ENCODE results near the gene SSBP2. TPM values are rescaled to one million over a fixed set of nuclear protein-coding genes. Genes with fewer than 3 reads are reported as not detected.

The SSBP2 gene
- total and polyA plus RNA-seq, 2 donors (not counting 3 experiments of a cell fraction or from before 2014, with no cell fraction given): 9.6 to 11.5 TPM

GRCh38 chr5:81606150-81606549 lies 144.7 kb downstream of the SSBP2 start:
- Histone ChIP-seq H2AFZ (ENCODE audit: low read depth, low read length) (no peak overlapping the region), H3K9ac (replicated peaks; ENCODE audit: extremely low read depth, insufficient read depth, low read length) (no peak overlapping the region), H3K4me1 (ENCODE audit: control insufficient read depth, extremely low read depth, insufficient read depth, low read length) (peaks cover 16% of the 10 kb centered on the region), H4K20me1 (replicated peaks; ENCODE audit: control insufficient read depth, extremely low read depth, insufficient read depth, low read length) (no peaks in the 10 kb centered on the region), H3K9me3 (replicated peaks; ENCODE audit: control insufficient read depth, insufficient read depth, low read length) (no peaks in the 10 kb centered on the region), H3K79me2 (ENCODE audit: control insufficient read depth, insufficient read depth, low read length) (no peaks in the 10 kb centered on the region), H3K36me3 (ENCODE audit: control insufficient read depth in 2 of 2, extremely low read depth in 1 of 2, insufficient read depth in 2 of 2, low read length in 2 of 2) (no peaks in the 10 kb centered on the region), H3K4me3 (replicated peaks in 1 of 3; ENCODE audit: insufficient read depth in 1 of 3, low read depth in 1 of 3, low read length in 3 of 3) (no peak overlapping the region), H3K27me3 (ENCODE audit: control insufficient read depth in 2 of 2, insufficient read depth in 2 of 2, low read length in 2 of 2) (no peaks in the 10 kb centered on the region), H3K4me2 (ENCODE audit: insufficient read depth, low read length) (no peak overlapping the region), H3K27ac (ENCODE audit: insufficient read depth, low read depth, low read length) (no peak overlapping the region), H3K9me1 (replicated peaks; ENCODE audit: control insufficient read depth, extremely low read depth, insufficient read depth, low read length) (no peaks in the 10 kb centered on the region)
- FAIRE-seq (no peak), DNase-seq (ENCODE audit: low read depth, low spot score) (no peak)
- TF ChIP-seq FOS (IDR thresholded peaks at IDR 0.05; ENCODE audit: borderline replicate concordance, insufficient read depth, low read length): no peak
- no peak for TF ChIP-seq CTCF (IDR thresholded peaks at IDR 0.05; ENCODE audit: extremely low read depth in 1 of 2, insufficient read depth in 1 of 2, low read depth in 1 of 2, low read length in 2 of 2)
- no peak for TF ChIP-seq POLR2A (IDR thresholded peaks at IDR 0.05; ENCODE audit: low read depth, low read length)
- TF ChIP-seq MAX (IDR thresholded peaks at IDR 0.05; ENCODE audit: insufficient read depth, insufficient read length): no peak
- TF ChIP-seq GATA2 (IDR thresholded peaks at IDR 0.05; ENCODE audit: insufficient read depth, insufficient read length, low read depth, low read length): no peak
- TF ChIP-seq JUN (IDR thresholded peaks at IDR 0.05; ENCODE audit: borderline replicate concordance, insufficient read depth, insufficient read length, low read depth): no peak
- no peak for TF ChIP-seq EZH2 (IDR thresholded peaks at IDR 0.05; ENCODE audit: borderline replicate concordance, low read depth, low read length, severe bottlenecking)
- no peak for TF ChIP-seq MYC (IDR thresholded peaks at IDR 0.05; ENCODE audit: low read depth, low read length)
- no peak for TF ChIP-seq POLR2AphosphoS5 (IDR thresholded peaks at IDR 0.05; ENCODE audit: insufficient read depth, low read depth, low read length)
- POLR2A ChIA-PET: no interaction called here
- CTCF ChIA-PET: no interaction called here
- no TSS peak for BruUV-seq (replicated peaks)
- intact Hi-C loops (cut with micrococcal nuclease): loop anchor here (10.0 kb wide), 1 partner anchor 559 kb away; no protein-coding TSS in a partner anchor
- dilution Hi-C loops (cut with MboI; ENCODE audit: extremely low pct_ligation_motif_present, low sequenced_read_pairs): no loop called here
